ENCODE measurements around the gene COQ8A. TPM values are rescaled to one million over a fixed set of nuclear protein-coding genes. Genes with fewer than 3 reads are reported as not detected.

The COQ8A gene
- total and polyA plus RNA-seq, 8 donors, result 26.4 to 384 (median 65.2) TPM

- intact Hi-C loops (cut with DNase I; ENCODE audit: low total_unique reads), result no loop called here
These were observed 643 bp downstream of the COQ8A start for GRCh38 chr1:226940806-226941067.

GRCh38 chr1:226942392-226942791 lies 2.3 kb downstream of the COQ8A start:
- 36 to 57% (median 46%) methylated on average over 3 of the region's 3 CpGs for WGBS, 5 donors
- peaks cover 74 to 82% (median 80%) of the 10 kb centered on the region in 4 donors for H3K4me1 ChIP-seq
- peak overlapping the region; percentile 88 to 93 (median 92) for H3K4me3 ChIP-seq

More at GRCh38 chr1:226940806-226941067, 643 bp downstream of the COQ8A start:
- H3K4me1 ChIP-seq, result peaks cover 61 to 66% (median 64%) of the 10 kb centered on the region in 4 donors
- H3K36me3 ChIP-seq, result no peaks in the 10 kb centered on the region
- peak overlapping the region; percentile 80 to 99 (median 99) for H3K27ac ChIP-seq
- H3K4me3 ChIP-seq, result peak overlapping the region; percentile 88 to 93 (median 92)
- H3K27me3 ChIP-seq, result no peaks in the 10 kb centered on the region
- no peak for TF ChIP-seq POLR2AphosphoS5 (IDR thresholded peaks at IDR 0.05)
- no peak for TF ChIP-seq CTCF (IDR thresholded peaks at IDR 0.05)
- no peak for TF ChIP-seq POLR2A (IDR thresholded peaks at IDR 0.05)
- TF ChIP-seq EP300 (IDR thresholded peaks at IDR 0.05), result no peak
- no peaks in the 10 kb centered on the region for H3K9me3 ChIP-seq
- 11 to 31% (median 22%) methylated on average over 6 of the region's 6 CpGs for WGBS, 5 donors
- no peak for DNase-seq

GRCh38 chr1:226943156-226943555 lies 3.1 kb downstream of the COQ8A start:
- Histone ChIP-seq H3K4me3 (peak overlapping the region in 1 of 4 donors; percentile 88), H3K4me1 (peaks cover 70 to 85% (median 77%) of the 10 kb centered on the region in 4 donors), H3K36me3 (no peaks in the 10 kb centered on the region), H3K27me3 (no peaks in the 10 kb centered on the region), H3K27ac (peak overlapping the region; percentile 77 to 99 (median 88)), H3K9me3 (no peaks in the 10 kb centered on the region)
- TF ChIP-seq POLR2AphosphoS5 (IDR thresholded peaks at IDR 0.05), result no peak
- TF ChIP-seq EP300 (IDR thresholded peaks at IDR 0.05), result no peak
- TF ChIP-seq POLR2A (IDR thresholded peaks at IDR 0.05), result no peak
- no peak for TF ChIP-seq CTCF (IDR thresholded peaks at IDR 0.05)
- WGBS, 5 donors, result 44 to 60% (median 51%) methylated on average over 5 of the region's 5 CpGs
- intact Hi-C loops (cut with DNase I; ENCODE audit: low total_unique reads), result no loop called here
- DNase-seq, result no peak

More at GRCh38 chr1:226942392-226942791, 2.3 kb downstream of the COQ8A start:
- Histone ChIP-seq H3K9me3 (no peaks in the 10 kb centered on the region), H3K27me3 (no peaks in the 10 kb centered on the region), H3K36me3 (no peaks in the 10 kb centered on the region), H3K27ac (peak overlapping the region; percentile 22 to 99 (median 88))
- no peak for DNase-seq
- intact Hi-C loops (cut with DNase I; ENCODE audit: low total_unique reads), result no loop called here
- TF ChIP-seq CTCF (IDR thresholded peaks at IDR 0.05) (no peak), POLR2A (IDR thresholded peaks at IDR 0.05) (no peak), POLR2AphosphoS5 (IDR thresholded peaks at IDR 0.05) (no peak), EP300 (IDR thresholded peaks at IDR 0.05) (no peak)

GRCh38 chr1:226943927-226944326 lies 3.8 kb downstream of the COQ8A start:
- peaks cover 62 to 77% (median 69%) of the 10 kb centered on the region in 4 donors for H3K4me1 ChIP-seq
- peak overlapping the region; percentile 77 to 99 (median 88) for H3K27ac ChIP-seq
- no peaks in the 10 kb centered on the region for H3K9me3 ChIP-seq
- 53 to 82% (median 63%) methylated on average over 2 of the region's 2 CpGs for WGBS, 5 donors
- H3K36me3 ChIP-seq, result peaks cover 0 to under 1% (median 0%) of the 10 kb centered on the region in 4 donors
- DNase-seq, result no peak
- peak overlapping the region in 2 of 4 donors; percentile 8 to 88 for H3K4me3 ChIP-seq
- intact Hi-C loops (cut with DNase I; ENCODE audit: low total_unique reads), result no loop called here
- TF ChIP-seq CTCF (IDR thresholded peaks at IDR 0.05) (no peak), EP300 (IDR thresholded peaks at IDR 0.05) (no peak), POLR2A (IDR thresholded peaks at IDR 0.05) (no peak), POLR2AphosphoS5 (IDR thresholded peaks at IDR 0.05) (no peak)
- no peaks in the 10 kb centered on the region for H3K27me3 ChIP-seq

Measured in stomach (tissue), 9 donors.